ENCODE measurements around the gene GAR1.
A peak's percentile ranks its signal among the peaks of the same experiment; 100 is the strongest.
"Not testable (repeated sequence)": the region's sequence is repeated elsewhere in the genome, so short reads cannot be mapped to it uniquely, and the experiment has no call there.

The GAR1 gene

DNA sequence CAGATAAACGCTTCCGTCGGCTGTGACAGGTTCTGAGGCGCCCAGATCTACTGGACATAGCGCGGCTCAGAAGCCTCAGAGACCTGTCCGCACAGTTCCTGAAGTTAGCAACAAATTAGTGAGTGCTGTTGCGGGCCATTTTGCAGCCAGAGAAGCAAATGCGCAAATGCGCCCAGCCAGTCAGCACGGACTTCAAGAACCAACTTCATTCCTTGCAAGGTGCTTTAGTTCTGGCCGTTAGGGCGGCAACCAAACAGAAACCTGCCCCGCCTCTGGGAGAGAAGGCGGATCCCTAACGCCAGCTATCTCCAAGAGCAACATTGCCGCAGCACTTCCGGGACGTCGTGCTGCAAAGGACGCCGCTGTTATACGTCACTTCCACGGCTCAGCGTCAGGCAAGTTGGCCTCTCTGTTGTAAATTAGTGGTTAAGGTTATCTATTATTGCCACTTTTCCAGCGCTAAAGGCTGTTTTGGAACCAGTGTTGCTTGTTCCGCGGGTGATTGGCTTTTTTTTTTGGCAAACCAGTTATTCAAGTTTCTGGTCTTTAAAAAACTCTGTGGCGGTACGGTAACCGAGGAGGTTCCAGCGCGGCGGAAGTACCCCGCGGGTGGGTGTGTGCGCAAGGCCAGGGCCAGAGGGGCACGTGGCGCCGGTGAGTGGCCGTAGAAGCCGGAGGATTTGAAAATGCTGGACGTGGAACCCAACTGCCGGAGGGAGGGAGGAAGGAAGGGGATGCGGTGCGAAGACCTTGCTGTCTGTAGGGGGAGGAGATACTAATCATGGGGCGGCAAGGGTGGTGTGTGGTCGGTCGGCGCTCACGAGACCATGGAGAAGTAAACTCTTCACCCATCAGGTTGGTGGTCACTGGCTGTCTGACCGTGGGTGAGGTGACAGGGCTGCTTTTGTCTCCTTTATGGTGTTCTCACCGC is at the start of gene GAR1:
TSS of gene GAR1 (plus strand) at position 612 of the 931 bp plus-strand sequence. CDS start 403 bp downstream, outside the sequence.
- DNase-seq (ENCODE audit: low read depth), result peak; percentile 67
- H3K4me3 ChIP-seq (ENCODE audit: low read depth, low read length), result peak within 1 kb of the TSS; percentile 88

GRCh38 chr4:109782092-109782491 is 33.5 kb upstream of the GAR1 start:
- DNase-seq (ENCODE audit: low read depth); H3K4me3 ChIP-seq (ENCODE audit: low read depth, low read length): not testable (repeated sequence)

- no peak overlapping the region for H3K4me3 ChIP-seq (ENCODE audit: low read depth, low read length)
- no peak for DNase-seq (ENCODE audit: low read depth)
These were observed 28.7 kb upstream of the GAR1 start for GRCh38 chr4:109786846-109787245.

DNA sequence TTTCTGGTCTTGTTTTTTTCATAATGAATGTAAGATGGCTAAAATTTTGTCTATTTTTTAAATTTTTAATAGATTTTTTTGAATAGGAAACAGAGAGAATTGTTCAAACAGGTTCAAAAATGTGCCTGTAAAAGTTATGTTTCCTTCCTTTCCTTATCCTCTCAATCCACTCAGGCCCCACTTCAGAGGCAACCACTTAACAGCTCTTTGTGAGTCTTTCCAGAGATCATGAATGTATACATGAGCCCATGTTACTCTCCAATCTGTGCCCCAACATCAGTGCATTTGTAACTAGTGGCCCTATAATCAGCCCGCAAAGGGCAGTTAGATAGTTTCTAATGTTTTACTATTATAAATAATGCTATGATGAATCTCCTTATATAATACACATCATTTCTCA is 27.8 kb upstream of the GAR1 start:
- DNase-seq (ENCODE audit: low read depth), result no peak
- no peak overlapping the region for H3K4me3 ChIP-seq (ENCODE audit: low read depth, low read length)

GRCh38 chr4:109795059-109795458 is 20.5 kb upstream of the GAR1 start:
- H3K4me3 ChIP-seq (ENCODE audit: low read depth, low read length), result no peak overlapping the region
- DNase-seq (ENCODE audit: low read depth), result no peak

- no peak for DNase-seq (ENCODE audit: low read depth)
- H3K4me3 ChIP-seq (ENCODE audit: low read depth, low read length), result no peak overlapping the region
These were observed 16.7 kb upstream of the GAR1 start for GRCh38 chr4:109798866-109799265.

GRCh38 chr4:109801099-109801789 is 14.3 kb upstream of the GAR1 start:
- DNase-seq (ENCODE audit: low read depth), result no peak
- H3K4me3 ChIP-seq (ENCODE audit: low read depth, low read length), result no peak overlapping the region

DNA sequence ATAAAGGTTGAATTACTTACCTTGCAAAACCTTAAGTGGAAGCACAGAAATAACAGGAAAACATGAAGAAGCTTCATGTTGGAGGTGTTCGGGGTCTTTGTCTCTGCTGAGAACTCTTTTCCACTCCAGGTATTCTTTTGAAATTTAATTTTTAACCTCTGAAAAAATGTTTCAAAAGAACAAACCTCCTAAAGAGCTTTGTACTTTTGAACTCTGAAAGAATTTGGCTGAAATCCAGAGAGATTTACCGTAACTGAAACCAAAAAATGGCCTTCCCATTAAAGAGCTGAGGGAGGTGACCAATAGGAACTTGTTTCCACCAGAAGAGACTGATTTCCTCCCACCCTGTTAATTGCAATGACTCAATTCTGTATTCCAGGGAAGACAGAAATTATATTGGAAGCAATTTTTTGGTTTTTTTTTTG is 13.7 kb upstream of the GAR1 start, which contains the start of gene CFI:
TSS of gene CFI (minus strand) at position 105 of the 425 bp plus-strand sequence. CDS start at position 77, 28 bp downstream.
- H3K4me3 ChIP-seq (ENCODE audit: low read depth, low read length), result no peak within 1 kb of the TSS
- peak; percentile 31 for DNase-seq (ENCODE audit: low read depth)

- H3K4me3 ChIP-seq (ENCODE audit: low read depth, low read length), result no peak overlapping the region
- peak; percentile 6 for DNase-seq (ENCODE audit: low read depth)
These were observed 11.5 kb upstream of the GAR1 start for GRCh38 chr4:109803924-109804571.

GRCh38 chr4:109809655-109810054 is 5.9 kb upstream of the GAR1 start:
- no peak for DNase-seq (ENCODE audit: low read depth)
- H3K4me3 ChIP-seq (ENCODE audit: low read depth, low read length), result no peak overlapping the region

GRCh38 chr4:109810552-109811387 is 4.8 kb upstream of the GAR1 start:
- no peak overlapping the region for H3K4me3 ChIP-seq (ENCODE audit: low read depth, low read length)
- DNase-seq (ENCODE audit: low read depth), result no peak

DNA sequence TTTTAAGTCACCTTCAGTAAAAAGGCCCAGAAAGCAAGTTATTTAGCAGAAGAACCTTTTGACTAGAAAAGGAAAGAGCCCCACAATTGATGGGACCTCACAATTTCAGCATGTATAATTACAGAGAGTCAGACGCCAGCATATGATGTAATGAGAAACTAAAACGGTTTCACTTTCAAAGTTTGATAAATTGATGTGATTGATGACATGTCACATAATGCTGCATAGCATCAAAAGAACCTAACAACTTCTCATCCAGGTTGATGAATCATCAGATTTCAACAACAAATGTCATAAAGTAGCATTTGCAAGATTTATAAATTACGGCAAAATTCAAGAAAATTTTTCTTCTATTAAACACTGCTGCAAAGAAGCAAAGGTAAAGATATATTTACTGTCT is 3.9 kb upstream of the GAR1 start:
- H3K4me3 ChIP-seq (ENCODE audit: low read depth, low read length), result no peak overlapping the region

DNA sequence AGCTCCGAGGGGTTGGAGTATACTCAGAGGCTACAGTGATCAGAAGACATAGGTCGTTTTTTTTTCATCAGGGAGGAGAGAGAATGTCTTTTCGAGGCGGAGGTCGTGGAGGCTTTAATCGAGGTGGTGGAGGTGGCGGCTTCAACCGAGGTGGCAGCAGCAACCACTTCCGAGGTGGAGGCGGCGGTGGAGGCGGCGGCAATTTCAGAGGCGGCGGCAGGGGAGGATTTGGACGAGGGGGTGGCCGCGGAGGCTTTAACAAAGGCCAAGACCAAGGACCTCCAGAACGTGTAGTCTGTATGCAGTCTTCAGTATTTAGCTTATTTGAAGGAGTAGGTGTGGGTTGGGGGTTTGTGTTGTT is 500 bp downstream of the GAR1 start:
- DNase-seq (ENCODE audit: low read depth), result no peak
- H3K4me3 ChIP-seq (ENCODE audit: low read depth, low read length), result peak overlapping the region; percentile 88

More for the DNA sequence above, 3.9 kb upstream of the GAR1 start:
- DNase-seq (ENCODE audit: low read depth), result no peak

DNA sequence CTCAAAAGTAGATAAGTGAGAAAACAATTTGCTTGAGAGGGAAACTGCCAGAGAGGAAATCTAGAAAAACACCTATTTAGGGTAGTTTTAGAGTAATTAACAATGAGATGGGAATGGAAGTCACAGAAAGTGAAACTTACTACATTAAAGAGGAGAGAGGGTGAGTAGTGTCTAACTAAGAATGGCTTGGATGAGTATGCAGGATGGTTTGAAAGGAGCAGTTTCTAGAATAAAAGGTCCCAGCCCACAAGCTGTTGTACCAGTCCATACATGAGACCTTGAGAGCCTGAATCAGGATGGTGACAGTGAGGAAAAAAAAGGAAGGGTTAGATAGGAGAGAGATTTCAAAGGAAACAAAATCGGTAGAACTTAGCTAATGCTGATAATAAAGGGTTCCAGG is 1.3 kb downstream of the GAR1 start:
- DNase-seq (ENCODE audit: low read depth), result no peak
- H3K4me3 ChIP-seq (ENCODE audit: low read depth, low read length), result peak overlapping the region; percentile 88

DNA sequence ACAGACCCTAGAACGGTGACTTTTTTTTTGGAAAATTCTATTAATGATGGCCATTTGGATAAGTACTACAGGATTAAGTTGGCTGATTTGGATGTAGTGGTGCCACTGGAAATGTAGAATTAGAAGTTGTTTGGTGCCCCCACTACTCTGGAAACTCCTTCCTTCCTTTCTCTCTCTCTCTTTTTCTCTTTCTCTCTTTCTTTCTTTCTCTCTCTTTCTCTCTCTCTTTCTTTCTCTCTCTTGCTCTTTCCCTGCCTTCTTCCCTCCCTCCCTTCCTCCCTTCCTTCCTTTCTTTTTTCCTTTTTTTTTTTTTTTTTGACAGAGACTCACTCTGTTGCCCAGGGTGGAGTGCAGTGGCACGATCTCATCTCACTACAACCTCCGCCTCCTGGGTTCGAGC is 2.7 kb downstream of the GAR1 start:
- H3K4me3 ChIP-seq (ENCODE audit: low read depth, low read length), result no peak overlapping the region
- DNase-seq (ENCODE audit: low read depth), result no peak

DNA sequence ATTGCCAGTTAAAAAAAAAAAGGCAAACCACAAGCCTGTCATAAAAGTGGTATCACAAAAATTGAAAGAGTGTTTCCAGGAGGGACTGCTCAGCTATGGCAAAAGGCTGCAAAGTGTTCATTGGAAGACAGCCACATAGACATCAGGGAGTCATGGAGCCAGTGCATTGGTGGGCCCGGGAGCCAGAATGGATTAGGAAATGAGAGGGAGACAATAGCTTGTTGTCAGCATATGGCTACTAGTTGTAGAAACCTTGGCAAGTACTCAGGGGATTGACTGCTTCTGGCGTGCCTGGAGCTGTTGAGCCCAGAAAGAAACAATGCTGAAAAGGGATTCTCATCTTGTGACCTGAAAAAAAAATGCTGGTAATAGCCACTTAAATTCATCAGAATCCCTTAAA is 5.0 kb downstream of the GAR1 start:
- no peak overlapping the region for H3K4me3 ChIP-seq (ENCODE audit: low read depth, low read length)
- no peak for DNase-seq (ENCODE audit: low read depth)

GRCh38 chr4:109821185-109821584 is 5.6 kb downstream of the GAR1 start:
- H3K4me3 ChIP-seq (ENCODE audit: low read depth, low read length), result no peak overlapping the region
- no peak for DNase-seq (ENCODE audit: low read depth)

DNA sequence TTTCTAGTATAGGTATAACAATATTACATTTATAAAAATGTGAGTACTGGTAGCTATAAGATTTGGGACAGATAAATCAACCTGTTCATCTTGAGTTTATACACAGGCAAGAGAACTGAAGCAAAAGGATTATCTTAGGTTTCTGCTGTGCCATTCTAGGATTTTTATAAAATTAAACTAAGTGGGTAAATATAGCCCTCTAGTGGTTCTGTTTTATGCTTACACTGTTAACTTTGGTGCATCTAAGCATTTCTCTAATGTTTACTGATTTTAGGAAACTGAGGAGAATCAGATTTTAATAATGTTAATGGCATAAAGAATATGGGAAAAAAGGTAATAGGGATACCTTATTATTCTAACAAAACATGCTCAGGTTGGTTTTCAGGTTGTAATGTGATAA is 11.2 kb downstream of the GAR1 start:
- DNase-seq (ENCODE audit: low read depth), result no peak
- H3K4me3 ChIP-seq (ENCODE audit: low read depth, low read length), result no peak overlapping the region

DNA sequence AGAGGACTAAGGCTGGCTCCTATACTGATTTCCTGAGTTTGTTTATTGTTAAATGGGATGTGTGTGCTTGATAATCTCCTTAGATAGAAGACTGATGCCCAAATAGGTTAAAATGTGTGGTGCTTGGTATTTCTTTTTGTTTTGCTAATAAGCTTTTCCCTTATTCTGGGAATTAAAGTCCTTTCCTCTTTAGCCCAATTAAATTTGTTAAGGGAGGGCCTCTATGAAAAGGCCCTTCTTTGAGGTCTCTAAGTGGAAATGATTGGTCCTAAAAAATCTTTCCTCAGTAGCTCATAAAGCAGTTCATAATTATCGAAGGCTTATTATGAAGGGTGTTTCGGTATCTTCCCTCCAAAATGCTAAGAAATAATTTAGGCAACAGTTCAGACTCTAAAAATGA is 12.1 kb downstream of the GAR1 start, which contains the start of gene RRH:
TSS of gene RRH (plus strand) at position 301 of the 400 bp plus-strand sequence. CDS start at position 357, 56 bp downstream.
- no peak for DNase-seq (ENCODE audit: low read depth)
- no peak within 1 kb of the TSS for H3K4me3 ChIP-seq (ENCODE audit: low read depth, low read length)
